Adrenal gland (tissue), 5 donors: Measurements from ENCODE around the gene MEGF11.

Experiments
- CTCF ChIP-seq, 6 experiments: fragments of 450-650 bp in 4 of 6; fragments of 200-600 bp in 2 of 6; sonication (generic) in 1 of 6; IDR thresholded peaks; 1 replicate in 5 of 6; 2 replicates in 1 of 6; pipeline versions ENCODE4 v1.5.1 to v1.8.0; 2016 to 2021; ENCODE audit warnings: antibody characterized with exemption in 6 of 6, mild to moderate bottlenecking in 2 of 6, moderate library complexity in 1 of 6
- POLR2A ChIP-seq, 2 donors: fragments of 450-650 bp; IDR thresholded peaks; one replicate each; pipeline ENCODE4 v1.6.1; 2017; ENCODE audit warnings: antibody characterized with exemption in 2 of 2, mild to moderate bottlenecking in 2 of 2, moderate library complexity in 1 of 2
- donor health status: DM: no; HTN: no; CAD: no.

- TF ChIP-seq CTCF (IDR thresholded peaks at IDR 0.05) (no peak), POLR2A (IDR thresholded peaks at IDR 0.05) (no peak)
Observed at GRCh38 chr15:65938604-65939003, 314.9 kb downstream of the MEGF11 start.
